ENCODE results near the gene PRND.
A peak's percentile ranks its signal among the peaks of the same experiment; 100 is the strongest.
"Not testable (repeated sequence)": the region's sequence is repeated elsewhere in the genome, so short reads cannot be mapped to it uniquely, and the experiment has no call there.

The PRND gene
- total RNA-seq = 0 to 0.13 reads per million in 2 donors

GRCh38 chr20:4721719-4722118 lies at the start of gene PRND:
Gene PRND, plus strand, starts transcription at chr20:4721909. Its CDS starts 2,643 bp downstream, at chr20:4724552.
- no peak for DNase-seq

GRCh38 chr20:4672948-4673347 lies 48.8 kb upstream of the PRND start:
- DNase-seq = no peak

GRCh38 chr20:4673371-4674001 lies 48.2 kb upstream of the PRND start:
- no peak for DNase-seq

GRCh38 chr20:4674672-4675071 lies 47.0 kb upstream of the PRND start:
- DNase-seq = no peak

GRCh38 chr20:4677846-4678245 lies 43.9 kb upstream of the PRND start:
- DNase-seq = no peak

- no peak for DNase-seq
These were observed 40.3 kb upstream of the PRND start for GRCh38 chr20:4681401-4681800.

- DNase-seq = no peak
These were observed 39.7 kb upstream of the PRND start for GRCh38 chr20:4681991-4682401.

GRCh38 chr20:4682682-4683081 lies 39.0 kb upstream of the PRND start:
- DNase-seq = no peak

- no peak for DNase-seq
These were observed 38.4 kb upstream of the PRND start for GRCh38 chr20:4683261-4683660.

- DNase-seq = no peak
These were observed 36.8 kb upstream of the PRND start for GRCh38 chr20:4684837-4685413.

- DNase-seq = no peak
These were observed 35.8 kb upstream of the PRND start for GRCh38 chr20:4685923-4686221.

GRCh38 chr20:4688305-4688704 lies 33.4 kb upstream of the PRND start:
- no peak for DNase-seq

- DNase-seq = no peak
These were observed 32.5 kb upstream of the PRND start for GRCh38 chr20:4689220-4689619.

GRCh38 chr20:4691753-4692152 lies 30.0 kb upstream of the PRND start:
- no peak for DNase-seq

GRCh38 chr20:4694076-4694475 lies 27.6 kb upstream of the PRND start:
- DNase-seq = no peak

GRCh38 chr20:4697189-4697830 lies 24.4 kb upstream of the PRND start:
- no peak for DNase-seq

GRCh38 chr20:4697831-4698221 lies 23.9 kb upstream of the PRND start:
- DNase-seq = peak in 1 of 5 experiments; percentile 27

- no peak for DNase-seq
These were observed 22.5 kb upstream of the PRND start for GRCh38 chr20:4699216-4699615.

GRCh38 chr20:4699957-4700356 lies 21.8 kb upstream of the PRND start:
- DNase-seq = no peak

- DNase-seq = no peak
These were observed 19.0 kb upstream of the PRND start for GRCh38 chr20:4702562-4703280.

- DNase-seq = no peak
These were observed 18.4 kb upstream of the PRND start for GRCh38 chr20:4703281-4703676.

- not testable (repeated sequence) for DNase-seq
These were observed 14.8 kb upstream of the PRND start for GRCh38 chr20:4706941-4707340.

- DNase-seq = no peak
These were observed 13.7 kb upstream of the PRND start for GRCh38 chr20:4708036-4708435.

- DNase-seq = no peak
These were observed 12.9 kb upstream of the PRND start for GRCh38 chr20:4708856-4709255.

Data from T-helper 2 cell (primary cell).